ENCODE results near the gene DENND1B.
"Not testable (repeated sequence)": the region's sequence is repeated elsewhere in the genome, so short reads cannot be mapped to it uniquely, and the experiment has no call there.

The DENND1B gene

GRCh38 chr1:197743578-197743977, 31.7 kb downstream of the DENND1B start:
- no peak for DNase-seq

GRCh38 chr1:197740992-197741391, 34.3 kb downstream of the DENND1B start:
- DNase-seq: no peak

GRCh38 chr1:197738927-197739326, 36.4 kb downstream of the DENND1B start:
- DNase-seq: no peak

- DNase-seq: no peak
Measured at GRCh38 chr1:197737916-197738315, 37.4 kb downstream of the DENND1B start.

GRCh38 chr1:197736685-197737084, 38.6 kb downstream of the DENND1B start:
- peak; percentile 17 to 29 for DNase-seq

GRCh38 chr1:197735461-197735860, 39.8 kb downstream of the DENND1B start:
- no peak for DNase-seq

- DNase-seq: no peak
Measured at GRCh38 chr1:197733324-197733723, 42.0 kb downstream of the DENND1B start.

- no peak for DNase-seq
Measured at GRCh38 chr1:197732187-197732586, 43.1 kb downstream of the DENND1B start.

- DNase-seq: no peak
Measured at GRCh38 chr1:197731449-197731848, 43.8 kb downstream of the DENND1B start.

- no peak for DNase-seq
Measured at GRCh38 chr1:197725976-197726375, 49.3 kb downstream of the DENND1B start.

- DNase-seq: no peak
Measured at GRCh38 chr1:197725044-197725443, 50.2 kb downstream of the DENND1B start.

- DNase-seq: no peak
Measured at GRCh38 chr1:197715806-197716205, 59.5 kb downstream of the DENND1B start.

- no peak for DNase-seq
Measured at GRCh38 chr1:197706601-197707000, 68.7 kb downstream of the DENND1B start.

- DNase-seq: no peak
Measured at GRCh38 chr1:197705941-197706340, 69.3 kb downstream of the DENND1B start.

GRCh38 chr1:197700688-197701087, 74.6 kb downstream of the DENND1B start:
- DNase-seq: not testable (repeated sequence)

- DNase-seq: no peak
Measured at GRCh38 chr1:197696372-197696771, 78.9 kb downstream of the DENND1B start.

- no peak for DNase-seq
Measured at GRCh38 chr1:197695961-197696360, 79.3 kb downstream of the DENND1B start.

GRCh38 chr1:197692965-197693364, 82.3 kb downstream of the DENND1B start:
- peak; percentile 31 to 37 for DNase-seq

GRCh38 chr1:197691816-197692215, 83.5 kb downstream of the DENND1B start:
- no peak for DNase-seq

- DNase-seq: no peak
Measured at GRCh38 chr1:197690074-197690473, 85.2 kb downstream of the DENND1B start.

- DNase-seq: no peak
Measured at GRCh38 chr1:197688233-197688632, 87.0 kb downstream of the DENND1B start.

- no peak for DNase-seq
Measured at GRCh38 chr1:197686702-197687355, 88.5 kb downstream of the DENND1B start.

GRCh38 chr1:197686231-197686630, 89.0 kb downstream of the DENND1B start:
- no peak for DNase-seq

GRCh38 chr1:197685785-197686184, 89.5 kb downstream of the DENND1B start:
- DNase-seq: no peak

- DNase-seq: no peak
Measured at GRCh38 chr1:197683895-197684553, 91.3 kb downstream of the DENND1B start.
